Activated B cell treated with CpG ODN at 0.5 μM for 24 hours (primary cell): ENCODE results near the gene SHLD1. TPM values are rescaled to one million over a fixed set of nuclear protein-coding genes. Genes with fewer than 3 reads are reported as not detected.
"Not testable (repeated sequence)": the region's sequence is repeated elsewhere in the genome, so short reads cannot be mapped to it uniquely, and the experiment has no call there.

ENCODE experiments used
- ATAC-seq: fragments of 200-7000 bp; cut with Tn5 transposase; one replicate; pipeline ENCODE4 v1.10.0; 2021; ENCODE audit warnings: low read depth, mild to moderate bottlenecking, moderate library complexity
- CTCF ChIA-PET: fragments of 350-600 bp; sonication (Branson Sonifier 250); formaldehyde crosslinking; loops from one replicate; lab custom pipeline; 2021; ENCODE audit warnings: antibody characterized with exemption; lab: Charles Lee
- POLR2A ChIA-PET: fragments of 350-600 bp; sonication (Branson Sonifier 250); formaldehyde crosslinking; loops from one replicate; lab custom pipeline; 2021; ENCODE audit warnings: antibody characterized with exemption; lab: Charles Lee
- DNase-seq: peaks from one replicate; pipeline ENCODE4 v3.0.0; 2022
- H3K27ac Mint-ChIP-seq: one replicate; pipeline ENCODE4 v1.8.0; 2020; ENCODE audit warnings: mixed read lengths
- H3K27me3 Mint-ChIP-seq: one replicate; pipeline ENCODE4 v1.8.0; 2021; ENCODE audit warnings: mixed read lengths
- H3K36me3 Mint-ChIP-seq: one replicate; pipeline ENCODE4 v1.8.0; 2021; ENCODE audit warnings: low read depth, mixed read lengths
- H3K4me1 Mint-ChIP-seq: one replicate; pipeline ENCODE4 v1.8.0; 2021; ENCODE audit warnings: mixed read lengths
- H3K4me3 Mint-ChIP-seq: one replicate; pipeline ENCODE4 v1.8.0; 2020; ENCODE audit warnings: mild to moderate bottlenecking, mixed read lengths
- H3K9me3 Mint-ChIP-seq: one replicate; pipeline ENCODE4 v1.8.0; 2020; ENCODE audit warnings: mixed read lengths
- intact Hi-C: fragments of 100-400 bp; cut with micrococcal nuclease; formaldehyde crosslinking; loops from one replicate; pipeline ENCODE4 v1.15.1; 2024
- total RNA-seq: library from RNA; stranded (reverse); gene quantifications from 2 replicates; pipeline ENCODE4 v1.2.3, GENCODE V29; 2022
- TF ChIP-seq, protein P1 (sequence below): fragments of 200-600 bp; IDR thresholded peaks from one replicate; pipeline ENCODE4 v1.8.0; 2022; ENCODE audit warnings: antibody characterized with exemption, mild to moderate bottlenecking

SHLD1 gene
- total RNA-seq, 1 donor from 2014 or later = 15.0 TPM

DNA sequence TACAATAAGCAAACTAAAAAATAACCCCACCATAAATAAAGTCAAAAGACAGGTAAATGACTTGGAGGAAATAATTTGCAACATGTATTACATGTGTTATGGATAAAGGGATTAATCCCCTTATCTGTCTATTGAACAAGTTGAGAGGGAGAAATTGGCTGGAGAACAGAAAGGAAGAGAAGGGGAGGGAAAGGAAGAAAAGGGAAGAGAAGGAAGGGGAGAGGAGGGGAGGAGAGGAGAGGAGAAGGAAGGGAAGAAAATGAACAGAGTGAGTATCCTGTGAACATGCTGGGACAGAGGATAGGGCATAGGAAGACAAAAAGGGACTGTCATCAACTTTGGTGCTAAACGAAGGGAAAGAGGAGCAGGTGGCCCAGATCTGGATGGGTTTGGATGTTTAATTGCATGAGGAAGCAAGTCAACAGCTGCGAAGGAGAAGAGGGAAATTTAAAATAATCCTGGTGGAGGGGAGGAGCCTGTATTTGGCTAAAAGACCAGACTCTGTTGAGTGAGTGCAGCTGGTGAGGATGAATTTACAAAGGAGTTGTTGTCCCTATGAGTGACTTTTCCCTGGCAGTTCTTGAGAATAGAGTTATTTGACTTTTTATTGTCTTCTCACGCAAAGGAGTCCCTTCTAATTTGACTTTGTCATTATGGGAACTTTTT is 14.2 kb upstream of the SHLD1 start:
- H3K36me3 Mint-ChIP-seq = no peaks in the 10 kb centered on the region
- no peak overlapping the region for H3K27ac Mint-ChIP-seq
- intact Hi-C loops = no loop called here
- ATAC-seq (no peak), DNase-seq (no peak)
- peaks cover 24% of the 10 kb centered on the region for H3K4me1 Mint-ChIP-seq
- peaks cover 55% of the 10 kb centered on the region for H3K27me3 Mint-ChIP-seq
- ChIA-PET CTCF (no interaction called here), POLR2A (no interaction called here)
- H3K9me3 Mint-ChIP-seq = no peaks in the 10 kb centered on the region
- H3K4me3 Mint-ChIP-seq = no peak overlapping the region
- TF ChIP-seq, protein P1, sequence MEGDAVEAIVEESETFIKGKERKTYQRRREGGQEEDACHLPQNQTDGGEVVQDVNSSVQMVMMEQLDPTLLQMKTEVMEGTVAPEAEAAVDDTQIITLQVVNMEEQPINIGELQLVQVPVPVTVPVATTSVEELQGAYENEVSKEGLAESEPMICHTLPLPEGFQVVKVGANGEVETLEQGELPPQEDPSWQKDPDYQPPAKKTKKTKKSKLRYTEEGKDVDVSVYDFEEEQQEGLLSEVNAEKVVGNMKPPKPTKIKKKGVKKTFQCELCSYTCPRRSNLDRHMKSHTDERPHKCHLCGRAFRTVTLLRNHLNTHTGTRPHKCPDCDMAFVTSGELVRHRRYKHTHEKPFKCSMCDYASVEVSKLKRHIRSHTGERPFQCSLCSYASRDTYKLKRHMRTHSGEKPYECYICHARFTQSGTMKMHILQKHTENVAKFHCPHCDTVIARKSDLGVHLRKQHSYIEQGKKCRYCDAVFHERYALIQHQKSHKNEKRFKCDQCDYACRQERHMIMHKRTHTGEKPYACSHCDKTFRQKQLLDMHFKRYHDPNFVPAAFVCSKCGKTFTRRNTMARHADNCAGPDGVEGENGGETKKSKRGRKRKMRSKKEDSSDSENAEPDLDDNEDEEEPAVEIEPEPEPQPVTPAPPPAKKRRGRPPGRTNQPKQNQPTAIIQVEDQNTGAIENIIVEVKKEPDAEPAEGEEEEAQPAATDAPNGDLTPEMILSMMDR = no peak

DNA sequence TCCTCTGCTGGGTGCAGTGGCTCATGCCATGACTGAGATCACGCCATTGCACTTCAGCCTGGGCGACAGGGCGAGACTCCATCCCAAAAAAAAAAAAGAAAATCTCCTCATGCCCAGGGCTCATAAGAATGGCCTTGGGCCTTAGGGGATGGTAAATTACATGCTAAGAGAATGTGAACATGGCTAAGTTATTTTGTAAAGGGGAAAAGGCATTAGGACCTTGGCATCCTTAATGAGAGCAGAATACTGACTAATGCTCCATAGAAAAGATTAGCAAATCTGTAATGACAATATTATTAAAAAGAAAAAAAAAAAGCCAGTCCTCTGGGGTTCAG is 12.6 kb upstream of the SHLD1 start:
- Mint-ChIP-seq H3K36me3 (no peaks in the 10 kb centered on the region), H3K4me3 (no peak overlapping the region), H3K4me1 (peaks cover 24% of the 10 kb centered on the region), H3K27me3 (peaks cover 50% of the 10 kb centered on the region), H3K9me3 (no peaks in the 10 kb centered on the region), H3K27ac (no peak overlapping the region)
- POLR2A ChIA-PET = interaction anchor here (0.6 to 0.7 kb wide), 2 partner anchors 63 to 67 kb away, joined by 4 read pairs; no protein-coding TSS in a partner anchor
- intact Hi-C loops = no loop called here
- ATAC-seq (no peak), DNase-seq (no peak)
- TF ChIP-seq, protein P1 = no peak
- CTCF ChIA-PET = no interaction called here

DNA sequence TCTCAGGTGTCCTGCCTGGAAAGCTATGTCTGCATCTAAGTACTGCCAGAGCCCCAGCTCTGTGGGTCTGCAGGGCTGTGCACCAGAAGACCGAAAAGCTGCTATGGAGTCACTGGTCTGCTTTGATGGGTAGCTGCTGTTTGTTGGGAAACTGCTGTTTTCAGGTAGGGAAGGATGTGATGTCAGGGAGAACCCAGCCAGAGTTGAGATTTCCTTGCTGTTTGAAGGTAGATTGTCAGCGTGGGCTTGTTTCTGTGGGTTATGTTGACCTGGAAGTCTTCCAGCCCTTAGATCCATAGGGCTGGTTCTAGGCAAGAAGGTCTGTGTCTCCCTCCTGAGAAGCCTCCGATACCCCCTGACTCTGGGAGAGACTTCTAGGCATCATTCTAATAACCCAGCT is 12.2 kb upstream of the SHLD1 start:
- ATAC-seq (no peak), DNase-seq (no peak)
- TF ChIP-seq, protein P1 = no peak
- Mint-ChIP-seq H3K36me3 (no peaks in the 10 kb centered on the region), H3K9me3 (no peaks in the 10 kb centered on the region), H3K27ac (no peak overlapping the region), H3K27me3 (peaks cover 49% of the 10 kb centered on the region), H3K4me3 (no peak overlapping the region), H3K4me1 (peaks cover 24% of the 10 kb centered on the region)
- ChIA-PET CTCF (no interaction called here), POLR2A (interaction anchor here (0.6 to 0.7 kb wide), 3 partner anchors 19 to 67 kb away, joined by 3 to 4 read pairs (median 4); no protein-coding TSS in a partner anchor)
- intact Hi-C loops = no loop called here

DNA sequence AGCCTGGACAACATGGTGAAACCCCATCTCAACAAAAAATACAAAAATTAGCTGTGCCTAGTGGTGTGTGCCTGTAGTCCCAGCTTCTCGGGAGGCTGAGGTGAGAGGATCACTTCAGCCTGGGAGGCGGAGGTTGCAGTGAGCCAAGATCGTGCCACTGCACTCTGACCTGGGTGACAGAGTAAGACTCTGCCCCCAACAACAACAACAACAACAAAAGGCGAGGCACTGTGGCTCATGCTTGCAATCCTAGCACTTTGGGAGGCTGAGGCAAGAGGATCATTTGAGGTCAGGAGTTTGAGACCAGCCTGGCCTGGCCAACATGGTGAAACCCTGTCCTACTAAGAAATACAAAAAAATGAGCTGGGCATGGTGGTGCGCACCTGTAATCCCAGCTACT is 9.6 kb upstream of the SHLD1 start:
- ATAC-seq, DNase-seq, H3K36me3 Mint-ChIP-seq, CTCF ChIA-PET, POLR2A ChIA-PET, intact Hi-C loops, H3K4me3 Mint-ChIP-seq, H3K27ac Mint-ChIP-seq, H3K9me3 Mint-ChIP-seq: not testable (repeated sequence)
- peaks cover 24% of the 10 kb centered on the region for H3K4me1 Mint-ChIP-seq
- peaks cover 38% of the 10 kb centered on the region for H3K27me3 Mint-ChIP-seq

DNA sequence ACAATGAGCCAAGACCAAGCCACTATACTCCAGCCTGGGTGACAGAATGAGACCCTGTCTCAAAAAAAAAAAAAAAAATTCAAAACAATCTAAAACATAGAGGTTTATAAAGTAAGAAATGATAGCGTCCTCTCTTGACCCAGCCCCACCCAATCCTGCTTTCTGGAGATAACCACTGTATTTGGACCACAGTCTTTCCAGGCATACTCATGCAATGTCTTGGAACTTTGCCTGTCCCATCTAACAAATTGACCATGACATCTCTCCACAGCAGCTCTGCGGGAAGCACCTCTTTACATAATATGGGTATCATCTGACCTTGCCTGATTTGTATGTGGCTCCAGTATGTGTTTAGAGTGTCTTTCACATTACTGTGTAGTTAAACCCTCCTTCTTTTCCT is 9.1 kb upstream of the SHLD1 start:
- intact Hi-C loops = no loop called here
- Mint-ChIP-seq H3K9me3 (no peaks in the 10 kb centered on the region), H3K27ac (no peak overlapping the region), H3K27me3 (peaks cover 34% of the 10 kb centered on the region), H3K36me3 (no peaks in the 10 kb centered on the region), H3K4me3 (no peak overlapping the region), H3K4me1 (peaks cover 23% of the 10 kb centered on the region)
- ATAC-seq (no peak), DNase-seq (no peak)
- TF ChIP-seq, protein P1 = no peak
- CTCF ChIA-PET = no interaction called here
- POLR2A ChIA-PET = no interaction called here
